ENCODE results near the gene SLAMF7.
A peak's percentile ranks its signal among the peaks of the same experiment; 100 is the strongest.
"Not testable (repeated sequence)": the region's sequence is repeated elsewhere in the genome, so short reads cannot be mapped to it uniquely, and the experiment has no call there.

SLAMF7 gene

GRCh38 chr1:160779626-160780397 is 40.8 kb downstream of the SLAMF7 start:
- Mint-ChIP-seq H3K4me1 (peaks cover 39% of the 10 kb centered on the region), H3K36me3 (no peaks in the 10 kb centered on the region), H3K4me3 (no peak overlapping the region), H3K27ac (no peak overlapping the region), H3K9me3 (no peaks in the 10 kb centered on the region), H3K27me3 (peaks cover 8% of the 10 kb centered on the region)
- CTCF ChIA-PET, result interaction anchor here (0.6 to 9.3 kb wide), 23 partner anchors 10 to 210 kb away, joined by 3 to 157 read pairs (median 4); partner anchors contain the start of genes ITLN2 and SLAMF7
- peak; percentile 43 for DNase-seq

DNA sequence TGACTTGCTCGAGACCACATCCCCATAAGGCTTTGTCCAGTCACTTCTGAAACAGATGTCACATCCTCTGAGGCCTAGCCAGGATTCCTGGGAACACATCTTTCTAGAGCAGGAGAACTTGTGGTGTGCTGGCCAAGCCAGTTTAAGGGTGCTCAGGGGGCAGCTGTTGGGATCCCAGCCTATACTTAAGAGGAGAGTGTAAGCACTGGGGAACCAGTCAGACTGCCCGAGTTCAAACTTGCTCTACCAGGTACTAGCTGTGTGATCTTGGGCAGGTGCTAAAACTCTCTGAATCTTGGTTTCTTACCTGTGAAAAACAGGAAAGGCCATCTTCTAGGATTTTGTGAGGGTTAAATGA is 41.3 kb downstream of the SLAMF7 start:
- H3K9me3 Mint-ChIP-seq, result no peaks in the 10 kb centered on the region

GRCh38 chr1:160781186-160781766 is 42.2 kb downstream of the SLAMF7 start:
- no peak for DNase-seq
- Mint-ChIP-seq H3K36me3 (peaks cover under 1% of the 10 kb centered on the region), H3K27me3 (peaks cover 8% of the 10 kb centered on the region), H3K9me3 (no peaks in the 10 kb centered on the region), H3K27ac (no peak overlapping the region), H3K4me1 (peaks cover 29% of the 10 kb centered on the region), H3K4me3 (no peak overlapping the region)
- CTCF ChIA-PET, result interaction anchor here (0.9 to 9.3 kb wide), 15 partner anchors 8 to 172 kb away, joined by 3 to 157 read pairs (median 7); partner anchors contain the start of gene ITLN2

More for the DNA sequence above, 41.3 kb downstream of the SLAMF7 start:
- Mint-ChIP-seq H3K4me1 (peaks cover 33% of the 10 kb centered on the region), H3K36me3 (no peaks in the 10 kb centered on the region), H3K27ac (no peak overlapping the region), H3K27me3 (peaks cover 8% of the 10 kb centered on the region), H3K4me3 (no peak overlapping the region)
- CTCF ChIA-PET, result interaction anchor here (0.6 to 9.3 kb wide), 18 partner anchors 10 to 209 kb away, joined by 3 to 157 read pairs (median 6); partner anchors contain the start of gene ITLN2
- no peak for DNase-seq

DNA sequence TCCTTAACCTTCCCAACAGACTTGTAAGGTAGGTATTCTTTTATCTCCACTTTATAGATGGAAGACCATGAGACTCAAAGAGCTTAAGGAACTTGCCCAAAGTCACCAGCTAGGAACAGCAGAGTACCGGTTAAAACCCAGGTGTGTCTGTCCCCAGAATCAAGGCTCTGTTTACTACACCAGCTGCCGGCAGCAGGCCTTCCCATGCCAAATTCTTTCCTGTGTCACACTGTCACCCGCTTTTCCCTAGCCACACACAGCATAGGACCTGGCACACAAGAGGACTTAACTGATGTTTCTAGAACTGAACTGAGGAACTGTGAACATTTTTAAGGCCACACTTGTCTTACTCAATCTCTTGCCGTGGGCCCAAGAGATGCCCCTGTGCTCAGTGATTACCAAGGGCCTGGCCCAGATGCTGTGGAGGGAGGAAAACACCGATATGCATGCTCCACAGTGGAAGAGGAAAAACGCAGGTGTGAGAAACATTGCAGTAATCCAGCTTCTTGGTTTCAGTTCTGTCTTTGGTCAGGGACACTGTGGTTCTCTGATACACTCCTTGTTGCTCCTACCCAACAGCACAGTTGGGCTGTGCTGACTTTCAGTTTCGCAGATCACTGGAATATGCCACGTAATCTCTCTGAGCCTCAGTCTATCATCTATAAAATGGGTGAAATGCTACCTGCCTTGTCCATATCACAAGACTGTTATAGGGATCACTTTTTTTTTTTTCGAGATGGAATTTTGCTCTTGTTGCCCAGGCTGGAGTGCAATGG is 43.1 kb downstream of the SLAMF7 start:
- CTCF ChIA-PET, result interaction anchor here (0.9 to 9.3 kb wide), 14 partner anchors 8 to 171 kb away, joined by 3 to 157 read pairs (median 9); partner anchors contain the start of gene ITLN2
- DNase-seq, result peak; percentile 49
- peak overlapping the region; percentile 12 for H3K4me3 Mint-ChIP-seq

DNA sequence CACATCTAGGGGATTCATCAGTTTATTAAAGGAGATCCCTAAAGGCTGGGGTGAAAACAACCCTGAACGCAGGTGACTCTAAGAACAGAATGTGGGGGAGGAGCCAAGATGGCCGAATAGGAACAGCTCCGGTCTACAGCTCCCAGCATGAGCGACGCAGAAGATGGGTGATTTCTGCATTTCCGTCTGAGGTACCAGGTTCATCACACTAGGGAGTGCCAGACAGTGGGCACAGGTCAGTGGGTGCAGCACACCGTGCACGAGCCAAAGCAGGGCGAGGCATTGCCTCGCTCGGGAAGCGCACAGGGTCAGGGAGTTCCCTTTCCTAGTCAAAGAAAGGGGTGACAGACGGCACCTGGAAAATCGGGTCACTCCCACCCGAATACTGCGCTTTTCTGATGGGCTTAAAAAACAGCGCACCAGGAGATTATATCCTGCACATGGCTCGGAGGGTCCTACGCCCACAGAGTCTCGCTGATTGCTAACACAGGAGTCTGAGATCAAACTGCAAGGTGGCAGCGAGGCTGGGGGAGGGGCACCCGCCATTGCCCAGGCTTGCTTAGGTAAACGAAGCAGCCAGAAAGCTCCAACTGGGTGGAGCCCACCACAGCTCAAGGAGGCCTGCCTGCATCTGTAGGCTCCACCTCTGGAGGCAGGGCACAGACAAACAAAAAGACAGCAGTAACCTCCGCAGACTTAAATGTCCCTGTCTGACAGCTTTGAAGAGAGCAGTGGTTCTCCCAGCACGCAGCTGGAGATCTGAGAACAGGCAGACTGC is 44.1 kb downstream of the SLAMF7 start:
- H3K4me1 Mint-ChIP-seq, result peaks cover 22% of the 10 kb centered on the region
- DNase-seq, H3K9me3 Mint-ChIP-seq, H3K36me3 Mint-ChIP-seq, H3K27me3 Mint-ChIP-seq, H3K4me3 Mint-ChIP-seq: not testable (repeated sequence)
- CTCF ChIA-PET, result interaction anchor here (1.6 to 9.3 kb wide), 2 partner anchors 46 to 56 kb away, joined by 6 to 157 read pairs; no protein-coding TSS in a partner anchor
- H3K27ac Mint-ChIP-seq, result peak overlapping the region; percentile 81

More for the DNA sequence above, 43.1 kb downstream of the SLAMF7 start:
- Mint-ChIP-seq H3K4me1 (peaks cover 28% of the 10 kb centered on the region), H3K27ac (peak overlapping the region; percentile 81), H3K36me3 (peaks cover 1% of the 10 kb centered on the region), H3K9me3 (no peaks in the 10 kb centered on the region), H3K27me3 (peaks cover 8% of the 10 kb centered on the region)

GRCh38 chr1:160789051-160789701 is 50.1 kb downstream of the SLAMF7 start:
- no peak for DNase-seq
- no peak overlapping the region for H3K27ac Mint-ChIP-seq
- peaks cover 3% of the 10 kb centered on the region for H3K27me3 Mint-ChIP-seq
- peaks cover 6% of the 10 kb centered on the region for H3K4me1 Mint-ChIP-seq
- no peaks in the 10 kb centered on the region for H3K9me3 Mint-ChIP-seq
- H3K36me3 Mint-ChIP-seq, result peaks cover 1% of the 10 kb centered on the region
- CTCF ChIA-PET, result interaction anchor here (0.6 to 2.1 kb wide), 6 partner anchors 9 to 502 kb away, joined by 3 to 11 read pairs (median 3); no protein-coding TSS in a partner anchor
- no peak overlapping the region for H3K4me3 Mint-ChIP-seq

DNA sequence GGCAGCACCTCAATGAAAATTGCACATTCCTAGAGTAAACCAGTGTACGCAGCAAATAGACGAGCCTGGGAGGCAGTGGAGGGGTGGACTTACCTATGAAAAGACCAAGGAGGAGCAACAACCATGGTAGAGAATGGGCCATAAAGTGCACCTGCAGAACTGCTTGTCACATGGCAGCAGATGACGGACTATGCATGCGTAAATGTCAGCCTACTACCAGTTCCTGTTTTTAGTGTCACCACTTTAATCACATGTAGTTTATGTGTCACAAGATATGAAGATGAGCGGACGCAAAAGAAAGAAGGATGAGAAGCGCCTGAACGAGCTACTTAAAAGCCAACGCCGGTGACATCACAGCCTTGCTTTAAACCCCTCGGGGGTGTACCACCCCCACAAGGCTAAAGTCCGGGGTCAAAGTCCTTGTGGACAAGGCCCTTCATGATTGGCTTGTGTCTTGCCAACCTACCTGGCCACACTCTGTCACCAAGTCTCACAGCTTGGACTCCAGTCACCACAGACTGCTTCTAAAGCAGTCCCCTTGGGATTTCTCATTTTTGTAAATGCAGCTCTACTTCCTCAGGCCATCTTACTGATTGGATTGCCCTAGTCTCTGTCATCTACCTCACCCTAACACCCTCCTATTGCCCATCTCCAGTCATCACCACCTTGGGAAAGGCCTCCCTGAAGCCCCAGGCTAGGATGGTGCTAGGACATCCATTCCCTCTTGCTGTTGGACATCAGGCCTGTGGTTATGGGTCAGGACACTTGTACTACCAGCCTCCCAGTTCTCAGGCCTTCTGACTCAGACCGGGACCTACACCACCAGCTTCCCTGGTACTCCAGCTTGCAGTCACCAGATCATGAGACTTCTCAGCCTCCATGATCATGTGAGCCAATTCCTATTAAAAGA is 50.9 kb downstream of the SLAMF7 start:
- H3K9me3 Mint-ChIP-seq, result peaks cover 2% of the 10 kb centered on the region
- CTCF ChIA-PET, result interaction anchor here (1.3 to 2.1 kb wide), 4 partner anchors 8 to 40 kb away, joined by 3 to 11 read pairs (median 6); no protein-coding TSS in a partner anchor
- no peak overlapping the region for H3K27ac Mint-ChIP-seq
- DNase-seq, result no peak
- H3K36me3 Mint-ChIP-seq, result peaks cover 3% of the 10 kb centered on the region
- peaks cover 13% of the 10 kb centered on the region for H3K4me1 Mint-ChIP-seq
- no peaks in the 10 kb centered on the region for H3K27me3 Mint-ChIP-seq
- no peak overlapping the region for H3K4me3 Mint-ChIP-seq

GRCh38 chr1:160794376-160794775 is 55.3 kb downstream of the SLAMF7 start:
- Mint-ChIP-seq H3K36me3 (peaks cover 24% of the 10 kb centered on the region), H3K27me3 (no peaks in the 10 kb centered on the region), H3K4me1 (peaks cover 52% of the 10 kb centered on the region), H3K4me3 (no peak overlapping the region), H3K27ac (no peak overlapping the region), H3K9me3 (peaks cover 2% of the 10 kb centered on the region)
- CTCF ChIA-PET, result interaction anchor here (0.6 to 7.0 kb wide), 8 partner anchors 13 to 119 kb away, joined by 3 to 50 read pairs (median 6); no protein-coding TSS in a partner anchor
- no peak for DNase-seq

GRCh38 chr1:160795951-160796383 is 56.9 kb downstream of the SLAMF7 start, which contains the start of gene LY9:
Gene LY9, plus strand, starts transcription at chr1:160796174. Its CDS starts 14 bp downstream, at chr1:160796188.
- Mint-ChIP-seq H3K27me3 (no peaks in the 10 kb centered on the region), H3K4me1 (peaks cover 63% of the 10 kb centered on the region), H3K27ac (peak within 1 kb of the TSS; percentile 99), H3K9me3 (peaks cover 2% of the 10 kb centered on the region), H3K4me3 (peak within 1 kb of the TSS; percentile 96), H3K36me3 (peaks cover 38% of the 10 kb centered on the region)
- CTCF ChIA-PET, result interaction anchor here (0.9 to 7.0 kb wide), 14 partner anchors 15 to 157 kb away, joined by 3 to 50 read pairs (median 6); partner anchors contain the start of gene ITLN2
- peak; percentile 89 for DNase-seq

DNA sequence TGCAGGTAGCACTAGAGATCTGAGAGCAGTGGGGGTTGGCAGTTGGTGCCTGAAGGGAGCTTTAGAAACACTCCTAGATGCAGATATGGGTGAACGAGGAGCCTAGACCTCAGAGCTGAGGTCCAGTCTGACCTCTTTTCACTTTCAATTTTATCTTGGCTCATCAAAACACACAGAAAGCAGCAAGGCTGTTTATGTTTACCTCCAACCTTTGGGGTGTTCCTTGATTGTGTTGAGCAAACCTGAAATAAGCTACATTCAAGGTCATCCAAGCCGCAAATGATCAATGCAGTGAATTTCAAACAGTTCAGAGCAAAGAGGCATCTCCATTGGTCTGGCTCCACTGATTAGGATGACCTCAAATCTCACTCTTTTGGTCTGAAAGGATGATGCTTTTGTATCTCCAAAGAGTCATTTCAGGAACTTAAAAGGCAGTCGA is 58.2 kb downstream of the SLAMF7 start:
- Mint-ChIP-seq H3K4me3 (peak overlapping the region; percentile 96), H3K36me3 (peaks cover 46% of the 10 kb centered on the region), H3K9me3 (peaks cover 2% of the 10 kb centered on the region), H3K27ac (peak overlapping the region; percentile 99), H3K27me3 (no peaks in the 10 kb centered on the region), H3K4me1 (peaks cover 70% of the 10 kb centered on the region)
- CTCF ChIA-PET, result interaction anchor here (1.0 to 7.0 kb wide), 13 partner anchors 16 to 156 kb away, joined by 3 to 50 read pairs (median 5); partner anchors contain the start of gene ITLN2
- DNase-seq, result no peak

DNA sequence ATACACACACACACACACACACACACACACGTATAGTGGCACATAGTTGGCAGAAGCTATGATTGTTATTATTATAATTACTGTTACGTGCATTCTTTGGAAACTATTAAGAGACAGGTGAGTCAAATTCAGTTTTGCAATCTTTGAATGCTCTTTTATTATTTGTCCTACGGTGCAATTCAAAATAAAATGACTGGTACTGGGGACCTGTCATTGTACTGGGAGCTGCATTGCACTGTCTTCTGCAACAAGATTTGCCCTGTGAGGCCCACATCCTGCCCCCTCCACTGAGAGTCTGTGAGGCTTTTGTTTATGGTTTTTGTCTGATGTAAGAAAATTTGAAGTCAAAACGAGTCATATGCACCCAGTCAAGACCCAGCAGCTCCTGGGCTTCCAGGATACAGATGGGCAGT is 58.8 kb downstream of the SLAMF7 start:
- Mint-ChIP-seq H3K36me3 (peaks cover 51% of the 10 kb centered on the region), H3K4me1 (peaks cover 74% of the 10 kb centered on the region)
- DNase-seq, result peak; percentile 82

More for the DNA sequence above, 58.8 kb downstream of the SLAMF7 start:
- no peaks in the 10 kb centered on the region for H3K27me3 Mint-ChIP-seq
- H3K27ac Mint-ChIP-seq, result peak overlapping the region; percentile 99
- CTCF ChIA-PET, result interaction anchor here (0.9 to 7.0 kb wide), 14 partner anchors 9 to 155 kb away, joined by 3 to 50 read pairs (median 5); partner anchors contain the start of gene ITLN2
- H3K4me3 Mint-ChIP-seq, result peak overlapping the region; percentile 96
- H3K9me3 Mint-ChIP-seq, result peaks cover 2% of the 10 kb centered on the region
